Skin epidermis (tissue), 12 donors: ENCODE measurements around the gene RIT1.

Experiments
- H3K27ac ChIP-seq, 21 experiments: fragments of 200-600 bp; sonication (generic) in 11 of 21; one replicate each; pipeline ENCODE4 v1.5.0; 2020; ENCODE audit warnings: mild to moderate bottlenecking in 3 of 21, inconsistent platforms in 2 of 21, moderate library complexity in 2 of 21
- H3K4me3 ChIP-seq, 7 experiments: fragments of 200-600 bp; sonication (generic) in 2 of 7; one replicate each; pipeline ENCODE4 v1.5.0; 2020; ENCODE audit warnings: inconsistent platforms in 2 of 7, mild to moderate bottlenecking in 2 of 7, moderate library complexity in 1 of 7

The RIT1 gene

GRCh38 chr1:155864393-155864792 is 46.8 kb downstream of the RIT1 start:
- Histone ChIP-seq H3K4me3 (no peak overlapping the region), H3K27ac (no peak overlapping the region)

- H3K27ac ChIP-seq: no peak overlapping the region
- H3K4me3 ChIP-seq: no peak overlapping the region
Observed at GRCh38 chr1:155861896-155862295, 49.3 kb downstream of the RIT1 start.

DNA sequence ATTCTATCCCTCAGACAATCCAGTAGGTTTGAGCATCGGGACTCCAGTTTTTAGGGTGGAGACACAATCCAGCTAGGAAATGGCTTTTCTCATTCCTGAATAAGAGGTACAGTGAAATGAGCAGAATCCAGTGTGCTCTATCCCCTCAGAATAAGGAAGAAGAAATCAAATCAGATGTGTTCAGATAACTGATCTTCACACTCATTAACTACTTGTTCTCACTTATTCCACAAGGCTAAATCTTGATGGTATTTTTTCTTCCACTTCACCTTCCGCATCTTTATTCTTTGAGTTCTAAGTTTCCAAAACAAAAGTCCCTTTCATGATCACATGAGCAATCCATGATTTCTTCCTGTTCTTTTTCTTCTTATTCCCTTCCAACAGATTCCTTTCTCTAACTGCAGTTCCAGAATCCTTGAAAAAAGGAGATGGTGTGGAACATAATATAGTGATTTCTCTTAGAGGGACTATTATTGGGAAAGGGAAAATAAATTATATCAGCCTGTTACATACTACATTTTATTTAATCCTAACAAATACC is 50.1 kb downstream of the RIT1 start:
- H3K27ac ChIP-seq: peak overlapping the region in 20 of 21 experiments; percentile 25 to 86 (median 71)
- peak overlapping the region in 1 of 7 experiments; percentile 28 for H3K4me3 ChIP-seq

- peak overlapping the region in 20 of 21 experiments; percentile 25 to 86 (median 71) for H3K27ac ChIP-seq
- H3K4me3 ChIP-seq: peak overlapping the region; percentile 3 to 40 (median 28)
Observed at GRCh38 chr1:155859881-155860871, 51.0 kb downstream of the RIT1 start.

DNA sequence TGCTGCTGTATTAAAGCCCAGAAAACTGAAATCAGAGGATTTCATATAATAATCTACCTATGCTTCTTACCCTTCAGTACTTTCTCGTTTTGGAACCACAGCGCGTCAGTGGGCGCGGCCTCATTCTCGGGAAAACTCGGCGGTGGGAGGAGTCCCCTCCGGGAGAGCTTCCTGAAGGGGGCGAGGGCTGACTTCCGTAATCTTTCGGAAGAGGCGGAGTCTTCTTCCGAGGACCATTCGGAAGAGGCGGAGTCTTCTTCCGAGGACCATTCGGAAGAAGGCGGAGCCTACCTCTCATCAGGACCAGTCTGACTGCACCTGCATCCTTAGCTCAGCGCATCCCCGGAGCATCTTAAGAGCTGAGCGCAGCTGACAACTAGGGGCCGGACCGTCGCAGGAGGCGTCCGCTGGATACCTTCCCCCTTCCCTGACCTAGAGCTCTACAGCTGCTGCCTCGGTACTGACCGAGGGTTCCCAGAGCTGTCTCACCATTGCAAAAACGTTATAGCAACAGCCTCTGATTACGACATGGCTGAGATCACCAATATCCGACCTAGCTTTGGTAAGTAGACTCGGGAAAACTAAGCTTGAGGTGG is 51.8 kb downstream of the RIT1 start, which contains the start of gene SYT11:
TSS of gene SYT11 (plus strand) at position 334 of the 596 bp plus-strand sequence. CDS start at position 529, 195 bp downstream.
- Histone ChIP-seq H3K27ac (peak within 1 kb of the TSS in 20 of 21 experiments; percentile 38 to 86 (median 74)), H3K4me3 (peak within 1 kb of the TSS; percentile 26 to 41 (median 35))

GRCh38 chr1:155858800-155859233 is 52.3 kb downstream of the RIT1 start:
- H3K27ac ChIP-seq: peak overlapping the region in 20 of 21 experiments; percentile 38 to 80 (median 66)
- peak overlapping the region; percentile 26 to 41 (median 35) for H3K4me3 ChIP-seq

DNA sequence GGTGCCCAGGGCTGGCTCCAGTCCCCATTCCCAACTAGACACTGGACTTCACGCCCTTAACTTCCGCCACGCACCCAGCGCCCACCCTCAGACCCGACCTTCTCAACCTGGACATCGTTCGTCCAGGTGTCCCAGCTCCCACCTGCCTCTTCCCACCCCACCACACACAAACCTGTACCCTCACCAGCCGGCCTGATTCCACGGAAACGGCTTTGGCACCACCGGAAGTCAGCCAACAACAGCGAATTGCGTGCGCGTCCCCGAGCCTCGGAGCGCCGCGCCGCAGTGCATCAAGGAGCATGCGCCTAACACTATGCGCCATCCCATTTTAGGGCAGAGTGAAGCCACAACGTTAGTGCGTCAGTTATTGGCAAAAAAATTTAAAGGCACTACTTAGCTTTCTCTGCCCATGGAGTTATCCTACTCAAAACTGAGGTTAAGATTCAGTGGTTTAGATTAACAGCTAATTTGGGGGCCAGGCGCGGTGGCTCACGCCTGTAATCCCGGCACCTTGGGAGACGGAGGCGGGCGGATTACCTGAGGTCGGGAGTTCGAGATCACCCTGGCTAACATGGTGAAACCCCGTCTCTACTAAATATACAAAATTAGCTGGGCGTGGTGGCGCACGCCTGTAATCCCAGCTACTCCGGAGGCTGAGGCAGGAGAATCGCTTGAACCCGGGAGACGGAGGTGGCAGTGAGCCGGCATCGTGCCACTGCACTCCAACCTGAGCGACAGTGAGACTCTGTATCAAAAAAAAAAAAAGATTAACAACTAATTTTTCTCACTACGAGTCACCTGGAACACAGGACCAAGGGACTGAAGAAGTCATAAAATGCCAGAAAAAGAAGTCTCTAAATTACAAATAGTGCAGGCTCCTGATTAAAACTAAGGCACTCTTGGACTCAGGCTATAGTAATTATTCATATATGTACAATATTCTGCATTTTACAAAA is 53.9 kb downstream of the RIT1 start, which contains the start of gene GON4L:
TSS of gene GON4L (minus strand) at position 240 of the 956 bp plus-strand sequence. CDS start 3,434 bp downstream, outside the sequence.
- Histone ChIP-seq H3K27ac (peak within 1 kb of the TSS; percentile 56 to 96 (median 87)), H3K4me3 (peak within 1 kb of the TSS; percentile 66 to 88 (median 79))

DNA sequence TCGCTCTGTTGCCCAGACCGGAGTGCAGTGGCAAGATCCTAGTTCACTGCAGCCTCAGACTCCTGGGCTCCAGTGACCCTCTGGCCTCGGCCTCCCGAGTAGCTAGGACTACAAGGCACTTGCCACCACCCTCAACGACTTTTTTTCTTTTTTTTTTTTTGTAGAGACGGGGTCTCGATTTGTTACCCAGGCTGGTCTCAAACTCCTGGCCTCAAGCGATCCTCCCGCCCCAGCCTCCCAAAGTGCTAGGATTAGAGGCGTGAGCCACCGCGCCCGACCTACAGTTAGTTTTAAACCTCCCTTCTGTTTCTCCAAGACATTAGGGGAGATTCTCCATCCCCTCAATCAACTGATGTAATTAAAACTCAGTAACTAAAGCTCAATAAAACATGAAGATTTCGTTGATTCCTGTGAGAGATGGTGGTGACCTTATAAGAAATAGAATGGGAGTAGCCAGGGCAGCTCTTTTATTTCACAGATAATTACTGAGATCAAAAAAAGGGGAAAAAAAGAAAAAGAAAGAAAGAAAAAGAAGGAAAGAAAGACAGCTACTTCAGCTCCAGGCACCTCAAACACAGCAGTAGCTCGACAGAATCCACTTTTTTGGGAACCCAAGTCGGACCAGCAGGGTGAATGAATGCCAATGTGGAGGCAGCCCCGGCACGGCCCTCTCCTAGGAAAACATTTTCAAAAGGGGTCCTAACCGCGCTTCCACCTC is 54.7 kb downstream of the RIT1 start:
- peak overlapping the region; percentile 66 to 88 (median 79) for H3K4me3 ChIP-seq
- peak overlapping the region; percentile 56 to 96 (median 87) for H3K27ac ChIP-seq

- Histone ChIP-seq H3K27ac (no peak overlapping the region), H3K4me3 (no peak overlapping the region)
Observed at GRCh38 chr1:155850345-155850744, 60.8 kb downstream of the RIT1 start.

DNA sequence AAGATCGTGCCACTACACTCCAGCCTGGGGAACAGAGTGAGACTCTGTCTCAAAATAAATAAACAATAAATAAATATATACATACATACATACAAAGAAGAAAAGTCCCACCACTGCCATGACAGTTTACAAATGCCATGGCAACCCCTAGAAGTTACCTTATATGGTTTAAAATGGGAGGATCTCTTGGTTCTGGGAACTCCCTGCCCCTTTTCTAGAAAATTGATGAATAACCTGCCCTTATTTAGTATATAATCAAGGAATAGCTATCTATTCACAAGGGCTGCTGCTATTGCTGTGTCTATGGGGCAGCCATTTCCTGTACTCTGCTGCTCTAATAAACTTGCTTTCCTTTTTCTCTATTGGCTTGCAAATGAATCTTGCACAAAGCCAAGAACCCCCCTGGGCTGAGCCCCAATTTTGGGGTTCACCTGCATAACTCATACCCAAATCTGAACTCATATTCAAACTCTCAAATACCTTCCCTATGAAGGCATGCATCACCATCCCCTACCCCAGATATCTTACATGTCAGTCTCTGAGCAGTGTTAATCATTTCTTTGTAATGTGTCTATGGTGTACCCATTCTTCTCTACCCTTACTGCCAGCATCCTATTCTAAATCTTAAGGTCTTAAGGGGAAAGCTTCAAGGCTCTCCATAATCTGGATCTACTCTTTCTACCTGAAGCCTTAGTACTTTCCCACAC is 63.2 kb downstream of the RIT1 start:
- Histone ChIP-seq H3K4me3 (no peak overlapping the region), H3K27ac (no peak overlapping the region)
